ENCODE data around the gene ZNF784.

ZNF784 gene

DNA sequence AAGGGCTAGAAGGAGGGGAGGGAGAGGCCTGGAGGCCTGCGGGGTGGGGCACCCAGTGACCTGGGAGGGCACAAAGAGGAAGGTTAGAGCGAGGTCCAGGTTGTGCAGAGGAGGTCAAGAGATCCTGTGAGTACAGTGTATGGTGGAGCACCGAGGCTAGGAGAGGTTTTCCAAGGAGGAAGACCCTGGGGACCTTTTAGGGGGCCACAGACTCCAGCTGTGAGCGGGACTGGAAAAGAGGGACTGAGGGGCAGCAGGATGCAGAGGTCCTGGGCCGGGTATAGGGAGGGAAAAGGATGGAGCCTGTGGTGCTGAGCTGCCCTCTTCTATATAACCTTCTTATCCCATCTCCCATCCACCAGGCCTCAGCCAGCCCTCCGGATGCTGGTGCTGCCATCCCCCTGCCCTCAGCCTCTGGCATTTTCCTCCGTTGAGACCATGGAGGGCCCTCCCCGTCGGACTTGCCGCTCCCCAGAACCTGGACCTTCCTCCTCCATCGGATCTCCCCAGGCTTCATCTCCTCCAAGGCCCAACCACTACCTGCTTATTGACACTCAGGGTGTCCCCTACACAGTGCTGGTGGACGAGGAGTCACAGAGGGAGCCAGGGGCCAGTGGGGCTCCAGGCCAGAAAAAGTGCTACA is 19.9 kb upstream of the ZNF784 start:
- DNase-seq (ENCODE audit: extremely low read depth in 1 of 2, low read depth in 1 of 2) = no peak

DNA sequence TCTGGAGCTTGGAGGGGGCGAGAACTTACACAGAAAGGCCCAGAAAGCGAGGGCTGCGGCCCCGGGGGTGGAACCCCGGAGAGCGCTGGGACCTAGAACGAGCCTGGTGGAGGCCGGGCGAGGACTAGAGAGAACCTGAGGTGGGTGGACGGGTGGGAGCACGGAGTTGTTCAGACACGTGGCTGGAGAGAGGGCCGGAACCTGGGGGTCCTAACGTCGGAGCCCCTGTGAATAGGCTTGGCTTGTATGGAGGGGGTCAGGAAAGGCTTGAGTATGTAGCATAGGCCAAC is 19.5 kb upstream of the ZNF784 start:
- no peak for DNase-seq (ENCODE audit: extremely low read depth in 1 of 2, low read depth in 1 of 2)

DNA sequence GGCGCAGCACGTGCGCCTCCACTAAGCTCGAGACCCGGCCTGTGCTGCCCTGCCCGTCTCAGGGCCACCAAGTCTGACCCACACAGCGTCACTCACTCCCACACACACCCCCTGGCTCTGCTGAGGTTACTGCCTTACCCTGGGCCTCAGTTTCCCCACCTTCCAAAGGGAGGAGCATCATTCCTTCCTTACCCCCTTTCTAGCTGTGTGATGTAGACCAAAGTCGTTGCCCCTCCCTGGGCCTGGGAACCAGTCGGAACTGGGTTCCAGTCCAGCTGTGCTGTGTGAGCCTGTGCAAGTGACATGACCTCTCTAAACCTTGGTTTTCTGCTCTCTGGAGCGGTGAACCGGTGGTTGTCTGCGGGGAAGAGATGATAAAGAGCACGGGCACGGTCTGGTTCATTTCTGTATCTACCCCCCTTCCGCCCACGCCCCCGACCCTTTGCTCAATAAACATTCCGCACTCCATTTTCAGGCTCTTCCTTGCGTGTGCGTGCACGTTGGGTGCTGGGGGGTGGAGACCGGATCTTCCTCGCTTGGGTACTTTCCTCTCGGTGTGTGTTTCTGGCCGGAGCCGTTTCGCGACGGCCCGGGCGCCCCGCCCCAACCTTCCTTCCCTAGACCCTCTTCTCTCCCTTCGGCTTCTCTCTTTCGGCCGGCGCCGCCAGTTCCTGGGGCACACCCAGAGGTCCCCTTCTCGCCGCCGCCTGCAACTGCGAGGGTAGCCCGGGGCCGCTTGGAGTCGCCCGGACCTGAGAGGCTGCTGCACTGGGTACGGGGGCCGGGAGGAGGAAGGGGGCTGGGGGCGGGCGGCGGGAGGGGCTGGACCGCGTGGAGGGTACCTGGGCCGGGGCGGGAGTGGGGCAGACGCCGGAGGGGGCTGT is 18.9 kb upstream of the ZNF784 start, which contains the start of gene ZNF581:
TSS of gene ZNF581 (plus strand) at position 647 of the 884 bp plus-strand sequence. CDS start 923 bp downstream, outside the sequence.
- peak in 1 of 2 donors; percentile 63 for DNase-seq (ENCODE audit: extremely low read depth in 1 of 2, low read depth in 1 of 2)

DNA sequence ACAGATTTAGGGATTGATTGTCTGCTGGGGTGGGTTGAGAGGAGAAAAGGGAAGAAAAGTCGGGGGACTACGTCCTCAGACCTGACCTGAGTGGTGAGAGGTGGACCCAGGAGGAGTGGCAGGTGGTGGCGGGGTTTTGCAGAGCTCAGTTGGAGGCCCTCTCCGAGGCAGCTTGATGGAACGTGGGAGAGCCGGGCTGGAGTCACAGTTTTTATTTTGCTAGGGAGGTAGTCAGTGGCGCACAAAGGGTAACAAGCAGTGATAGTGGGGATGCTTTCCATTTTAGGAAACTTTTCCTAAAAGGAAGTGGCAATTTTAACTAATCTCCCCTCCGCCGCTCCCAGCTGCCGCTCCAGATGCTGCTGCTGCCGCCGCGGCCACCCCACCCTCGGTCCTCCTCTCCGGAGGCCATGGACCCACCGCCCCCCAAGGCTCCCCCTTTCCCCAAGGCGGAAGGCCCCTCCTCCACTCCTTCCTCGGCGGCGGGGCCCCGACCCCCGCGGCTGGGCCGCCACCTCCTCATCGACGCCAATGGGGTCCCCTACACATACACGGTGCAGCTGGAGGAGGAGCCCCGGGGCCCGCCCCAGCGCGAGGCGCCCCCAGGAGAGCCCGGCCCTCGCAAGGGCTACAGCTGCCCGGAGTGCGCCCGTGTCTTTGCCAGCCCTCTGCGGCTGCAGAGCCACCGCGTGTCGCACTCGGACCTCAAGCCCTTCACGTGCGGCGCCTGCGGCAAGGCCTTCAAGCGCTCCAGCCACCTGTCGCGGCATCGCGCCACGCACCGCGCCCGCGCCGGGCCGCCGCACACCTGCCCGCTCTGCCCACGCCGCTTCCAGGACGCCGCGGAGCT is 18.0 kb upstream of the ZNF784 start:
- no peak for DNase-seq (ENCODE audit: extremely low read depth in 1 of 2, low read depth in 1 of 2)

DNA sequence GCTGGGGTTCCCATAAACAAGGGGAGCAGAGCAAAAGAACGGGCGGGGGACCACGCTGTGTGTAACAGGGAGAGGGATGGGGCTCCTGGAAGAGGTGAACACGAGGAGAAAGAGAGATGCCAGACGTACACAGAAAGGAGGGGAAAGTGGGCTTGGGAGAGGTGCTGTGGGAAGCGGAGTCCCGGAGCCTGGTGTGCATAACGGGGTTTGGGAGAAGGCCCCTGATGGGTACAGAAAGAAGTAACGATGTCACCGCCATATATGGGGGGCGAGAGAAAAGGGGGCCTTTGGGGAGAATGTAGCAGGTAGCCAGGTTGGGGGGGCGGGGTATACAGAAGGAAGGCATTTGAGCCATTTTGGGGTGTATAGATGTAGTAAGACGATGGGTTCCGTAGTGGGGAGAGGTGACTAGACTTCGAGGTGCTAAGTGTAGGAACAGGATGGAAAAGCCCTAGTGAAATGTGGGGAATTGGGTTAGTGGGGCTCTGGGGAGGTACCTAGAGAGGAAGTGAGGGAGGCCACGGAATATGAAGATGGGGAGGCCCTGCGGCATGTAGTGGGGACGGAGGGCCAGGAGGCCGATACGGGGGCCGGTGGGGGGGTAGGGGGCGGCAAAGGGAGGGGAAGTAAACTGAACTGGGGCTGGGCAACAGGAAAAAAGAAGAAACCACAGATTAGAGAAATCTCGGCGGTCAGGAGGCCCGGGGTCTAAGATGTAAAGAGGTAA is 17.2 kb upstream of the ZNF784 start:
- DNase-seq (ENCODE audit: extremely low read depth in 1 of 2, low read depth in 1 of 2) = no peak

DNA sequence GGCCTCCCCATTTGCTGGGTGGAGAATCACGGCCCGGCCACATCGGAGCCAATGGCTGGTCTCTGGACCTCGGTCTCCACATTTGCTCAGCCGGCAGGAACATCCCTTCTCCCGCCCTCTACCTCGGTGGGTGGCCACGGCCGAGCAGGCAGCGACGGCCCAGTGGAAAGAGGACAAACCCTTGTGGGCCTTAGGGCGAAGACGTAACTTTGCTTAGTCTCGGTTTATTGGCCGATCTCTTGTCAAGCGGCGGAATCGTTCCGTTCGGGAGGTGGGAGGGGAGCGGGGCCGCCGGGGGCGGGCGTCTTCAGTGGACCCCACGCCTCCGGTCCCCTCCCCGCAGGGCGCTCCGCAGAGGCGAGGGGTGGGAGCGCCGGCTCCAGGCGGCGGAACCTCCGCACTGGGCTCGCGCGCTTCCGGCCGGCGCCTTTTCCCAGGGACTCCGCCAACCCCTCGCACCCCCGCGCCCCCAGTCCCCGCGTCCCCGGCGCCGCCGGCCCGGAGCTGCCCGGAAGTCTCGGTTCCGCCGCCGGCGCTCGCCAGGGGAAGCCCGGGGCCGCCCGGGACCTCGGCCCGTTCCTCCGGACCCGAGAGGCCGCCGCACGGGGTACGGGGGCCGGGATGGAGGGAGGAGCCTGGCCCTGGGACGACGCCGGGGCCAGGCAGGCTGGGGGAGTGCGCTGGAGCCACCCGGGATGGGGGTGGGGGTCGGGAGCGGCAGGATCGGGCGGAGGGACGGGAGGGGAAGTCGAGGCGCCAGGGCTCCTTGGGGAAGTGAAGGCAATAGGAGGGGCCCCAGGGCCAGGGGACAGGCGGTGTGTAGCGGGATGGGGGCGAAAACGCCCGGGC is 16.4 kb upstream of the ZNF784 start, which contains the start of gene ZNF580:
TSS of gene ZNF580 (plus strand) at position 426 of the 849 bp plus-strand sequence. CDS start 1,507 bp downstream, outside the sequence.
- peak in 1 of 2 donors; percentile 43 for DNase-seq (ENCODE audit: extremely low read depth in 1 of 2, low read depth in 1 of 2)

DNA sequence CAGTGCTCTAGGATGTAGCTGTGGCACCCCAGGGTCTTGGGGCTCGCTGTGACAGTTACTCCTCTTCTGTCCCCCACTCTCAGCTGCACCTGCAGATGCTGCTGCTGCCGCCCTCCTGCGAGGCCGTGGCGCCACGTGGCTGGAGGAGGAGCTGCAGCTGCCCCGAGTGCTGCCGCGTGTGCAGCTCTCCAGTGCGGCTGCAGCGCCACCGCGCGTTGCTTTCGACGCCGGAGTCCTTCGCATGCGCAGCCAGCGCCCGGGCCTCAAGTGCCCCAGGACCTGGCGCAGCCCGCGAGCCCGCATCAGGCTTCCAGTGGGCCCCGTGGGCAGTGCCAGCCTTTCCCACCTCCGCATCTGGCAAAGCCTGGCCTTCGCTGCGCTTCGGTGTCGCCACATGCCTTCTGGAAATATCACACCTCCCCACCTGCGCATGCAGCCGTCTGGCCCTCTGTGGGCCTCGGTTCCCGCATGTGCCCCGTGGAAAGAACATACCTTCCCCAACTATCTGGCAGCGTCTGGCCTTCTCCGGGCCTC is 15.7 kb upstream of the ZNF784 start:
- peak in 1 of 2 donors; percentile 53 for DNase-seq (ENCODE audit: extremely low read depth in 1 of 2, low read depth in 1 of 2)

DNA sequence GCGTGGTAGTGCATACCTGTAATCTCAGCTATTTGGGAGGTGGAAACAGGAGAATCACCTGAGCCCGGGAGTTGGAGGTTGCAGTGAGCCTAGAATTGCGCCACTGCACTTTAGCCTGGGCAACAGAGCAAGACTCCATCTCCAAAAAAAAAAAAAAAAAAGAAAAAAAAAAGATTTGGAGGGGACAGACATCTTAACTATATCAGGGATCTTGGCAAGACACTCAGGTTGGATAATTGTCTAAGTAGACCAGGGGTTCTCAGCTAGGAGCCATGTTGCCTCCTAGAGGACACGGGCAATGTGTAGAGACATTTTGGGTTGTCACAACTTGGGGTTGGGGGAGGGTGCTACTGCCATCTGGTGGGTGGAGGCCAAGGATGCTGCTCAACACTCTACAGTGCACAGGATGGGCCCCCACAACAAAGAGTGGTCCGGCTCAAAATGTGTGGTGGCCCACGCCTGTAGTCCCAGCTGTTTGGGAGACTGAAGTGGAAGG is 14.5 kb upstream of the ZNF784 start:
- DNase-seq (ENCODE audit: extremely low read depth in 1 of 2, low read depth in 1 of 2) = no peak

DNA sequence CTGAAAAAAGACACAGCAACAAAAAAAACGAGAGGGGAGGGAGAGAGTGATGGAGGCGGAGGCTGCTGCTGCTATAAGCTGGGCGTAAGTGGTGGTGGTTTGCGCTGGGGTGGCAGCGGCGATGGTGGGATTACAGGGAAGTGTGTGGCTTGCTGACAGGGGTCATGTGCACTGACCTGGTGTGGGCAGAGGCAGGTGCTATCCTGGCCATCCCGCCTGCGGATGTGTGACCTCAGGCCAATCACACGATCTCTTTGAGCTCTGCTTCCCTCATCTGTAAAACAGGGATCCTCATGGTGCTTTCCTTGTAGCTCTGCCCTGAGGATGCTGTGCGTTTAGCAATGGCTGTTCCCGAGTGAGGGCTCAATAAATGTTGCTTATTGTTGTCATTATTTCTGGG is 13.2 kb upstream of the ZNF784 start:
- no peak for DNase-seq (ENCODE audit: extremely low read depth in 1 of 2, low read depth in 1 of 2)

DNA sequence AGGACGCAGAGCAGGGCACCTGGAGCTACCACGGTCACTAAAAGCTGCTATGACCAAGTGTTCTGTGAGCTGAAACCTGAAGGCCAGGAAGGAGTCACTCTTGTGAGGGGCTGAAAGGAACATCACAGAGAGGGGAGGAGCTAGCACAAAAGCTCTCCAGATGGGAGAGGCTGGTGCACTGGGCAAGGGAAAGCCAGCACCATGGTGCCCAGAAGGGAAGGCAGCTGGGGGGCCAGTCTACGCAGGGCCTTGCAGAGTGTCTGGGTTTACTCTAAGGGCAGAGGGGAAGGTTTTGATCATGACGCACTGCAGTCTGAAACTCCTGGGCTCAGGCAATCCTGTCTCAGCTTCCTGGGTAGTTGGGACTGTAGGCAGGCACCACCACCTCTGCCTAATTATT is 12.4 kb upstream of the ZNF784 start:
- no peak for DNase-seq (ENCODE audit: extremely low read depth in 1 of 2, low read depth in 1 of 2)

DNA sequence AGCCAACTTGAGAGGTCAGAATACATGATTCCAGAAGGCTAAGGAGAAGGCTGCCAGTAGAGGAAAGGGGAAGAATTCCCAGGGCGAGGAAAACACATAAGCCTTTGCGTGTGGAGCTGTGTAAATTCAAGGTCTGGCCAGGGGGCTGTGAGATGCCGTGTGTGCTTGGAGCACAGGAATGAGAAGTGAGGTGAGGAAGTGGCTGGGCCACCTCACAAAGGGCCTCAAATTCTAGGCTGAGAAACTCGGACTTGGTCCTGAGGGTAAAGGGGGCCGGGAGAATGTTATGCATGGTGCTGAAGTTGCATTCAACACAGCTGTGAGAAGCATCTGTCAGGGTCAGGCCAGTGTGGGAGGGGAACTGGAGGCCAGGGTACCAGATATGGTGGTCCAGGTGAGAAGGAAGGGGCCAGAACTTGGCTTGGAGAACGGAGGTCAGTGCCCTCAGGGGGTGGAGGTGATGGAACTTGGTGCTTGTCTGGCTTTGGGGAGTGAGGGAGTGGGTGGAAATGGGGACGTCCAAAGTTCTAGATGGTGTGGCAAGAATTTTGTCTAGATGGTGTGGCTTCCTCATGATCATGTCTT is 11.6 kb upstream of the ZNF784 start:
- no peak for DNase-seq (ENCODE audit: extremely low read depth in 1 of 2, low read depth in 1 of 2)

DNA sequence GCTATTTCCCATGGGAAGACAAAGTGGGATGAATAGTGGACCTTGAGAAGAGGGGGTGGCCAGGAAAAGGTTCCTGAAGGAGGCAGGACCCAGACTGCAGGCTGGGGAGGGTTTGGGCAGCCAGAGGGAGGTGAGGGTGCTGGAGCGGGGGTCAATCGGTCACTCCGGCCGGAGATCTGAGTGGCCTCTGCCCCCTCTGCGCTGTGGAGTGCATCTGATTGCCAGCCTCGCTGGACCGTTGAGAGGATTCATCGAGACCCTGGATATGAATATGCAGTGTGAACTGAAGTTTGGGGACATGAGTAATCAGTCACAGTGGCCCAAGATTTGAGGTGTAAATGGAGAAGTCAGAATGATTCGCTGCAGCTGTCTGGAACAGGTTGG is 11.0 kb upstream of the ZNF784 start:
- no peak for DNase-seq (ENCODE audit: extremely low read depth in 1 of 2, low read depth in 1 of 2)

DNA sequence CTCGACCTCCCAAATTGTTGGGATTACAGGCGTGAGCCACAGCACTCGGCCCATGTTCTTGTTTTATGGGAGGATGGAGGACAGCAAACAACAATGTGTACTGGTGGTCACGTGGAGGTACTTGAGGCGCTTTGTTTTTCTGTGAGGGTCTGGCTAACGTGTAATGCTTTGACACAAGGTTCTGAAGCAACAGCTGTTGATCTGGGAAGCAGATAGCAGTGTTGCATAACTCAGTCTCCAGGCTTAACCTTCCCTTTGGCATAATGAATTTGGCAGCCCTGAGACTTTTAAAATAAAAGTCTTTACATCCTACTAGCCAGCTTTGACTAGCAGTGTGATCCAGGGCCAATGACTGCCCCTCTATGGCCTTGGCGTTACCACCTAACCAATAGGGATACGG is 9.5 kb upstream of the ZNF784 start:
- no peak for DNase-seq (ENCODE audit: extremely low read depth in 1 of 2, low read depth in 1 of 2)

DNA sequence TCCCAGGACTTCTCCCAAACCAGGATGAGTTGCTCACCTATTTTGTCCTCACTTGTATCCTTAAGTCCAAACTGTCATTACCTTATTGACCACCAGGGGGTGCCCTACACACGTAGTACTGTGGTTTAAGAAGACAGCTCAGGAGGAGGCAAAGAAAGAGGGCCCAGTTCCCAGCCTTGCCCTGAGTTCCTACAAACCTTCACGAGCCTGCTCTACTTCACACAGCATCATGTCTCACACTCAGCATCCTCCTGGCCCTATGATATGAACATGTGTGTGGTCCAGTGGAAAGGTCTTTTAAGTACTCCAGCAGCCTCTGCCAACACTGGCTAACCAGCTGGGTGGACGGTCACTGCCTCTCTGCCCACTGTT is 8.1 kb upstream of the ZNF784 start:
- peak; percentile 67 to 71 for DNase-seq (ENCODE audit: extremely low read depth in 1 of 2, low read depth in 1 of 2)

DNA sequence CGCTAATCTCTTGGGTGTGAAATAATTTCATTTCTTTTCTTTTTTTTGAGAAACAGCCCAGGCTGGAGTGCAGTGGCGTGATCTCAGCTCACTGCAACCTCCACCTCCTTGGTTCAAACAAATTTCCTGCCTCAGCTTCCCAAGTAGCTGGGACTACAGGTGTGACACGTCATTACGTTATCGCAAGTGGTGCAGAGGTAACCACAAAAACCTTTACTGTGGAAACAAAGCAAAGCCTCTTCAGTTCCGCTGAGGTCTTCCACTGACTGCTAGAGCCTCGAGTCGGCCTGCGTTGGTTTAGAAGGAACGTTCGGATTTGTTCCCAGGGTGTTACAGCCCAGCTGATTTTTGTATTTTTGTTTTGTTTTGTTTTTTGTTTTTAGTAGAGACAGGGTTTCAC is 2.0 kb upstream of the ZNF784 start:
- no peak for DNase-seq (ENCODE audit: extremely low read depth in 1 of 2, low read depth in 1 of 2)

DNA sequence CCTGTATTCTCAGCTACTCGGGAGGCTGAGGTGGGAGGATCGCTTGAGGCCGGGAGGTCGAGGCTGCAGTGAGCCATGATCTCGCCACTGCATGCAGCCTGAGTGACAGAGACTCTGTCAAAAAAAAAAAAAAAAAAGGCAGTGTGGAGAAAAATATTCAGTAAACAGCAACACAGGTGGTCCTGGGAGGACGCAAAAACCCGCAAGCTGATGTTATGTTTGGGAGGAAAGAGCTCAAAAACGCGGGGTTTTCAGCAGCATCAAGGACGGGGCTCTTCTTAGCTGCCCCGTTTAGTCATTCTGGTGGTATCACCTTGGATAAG is 599 bp upstream of the ZNF784 start:
- DNase-seq (ENCODE audit: extremely low read depth in 1 of 2, low read depth in 1 of 2) = no peak

DNA sequence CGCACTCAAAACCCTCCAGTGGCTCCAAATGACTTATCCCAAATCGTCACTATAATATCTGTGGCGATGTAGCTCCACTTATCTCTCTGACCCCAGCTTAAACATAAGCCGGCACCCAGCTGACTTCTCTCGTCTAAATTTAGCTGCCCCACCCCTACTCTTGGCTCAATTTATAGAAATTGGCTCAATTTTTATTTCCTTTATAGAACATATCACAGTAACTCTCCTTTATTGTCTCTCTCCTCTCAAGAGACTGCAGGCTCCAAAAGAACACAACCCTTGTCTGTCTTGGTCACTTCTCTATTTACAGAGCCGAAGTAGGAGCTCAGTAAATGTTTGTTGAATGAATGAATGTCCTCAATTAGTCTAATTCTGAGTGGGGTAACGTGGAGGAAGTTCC is 805 bp downstream of the ZNF784 start:
- no peak for DNase-seq (ENCODE audit: extremely low read depth in 1 of 2, low read depth in 1 of 2)

DNA sequence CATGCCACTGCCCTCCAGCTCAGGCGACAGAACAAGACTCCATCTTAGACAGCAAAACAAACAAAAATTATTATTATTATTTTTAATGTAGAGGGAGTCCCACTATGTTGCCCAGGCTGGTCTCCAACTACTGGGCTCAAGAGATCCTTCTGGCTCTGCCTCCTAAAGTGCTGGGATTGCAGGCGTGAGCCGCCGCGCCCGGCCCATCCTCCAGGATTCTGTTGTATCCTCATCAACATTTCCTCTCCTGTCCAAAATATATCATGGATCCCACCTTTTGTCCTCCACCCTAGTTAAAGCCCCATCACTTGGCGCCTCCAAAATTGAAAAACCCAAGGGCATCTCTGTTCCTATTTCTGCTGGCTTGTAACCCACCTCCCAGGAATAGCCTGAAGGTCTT is 1.2 kb downstream of the ZNF784 start:
- DNase-seq (ENCODE audit: extremely low read depth in 1 of 2, low read depth in 1 of 2) = no peak

DNA sequence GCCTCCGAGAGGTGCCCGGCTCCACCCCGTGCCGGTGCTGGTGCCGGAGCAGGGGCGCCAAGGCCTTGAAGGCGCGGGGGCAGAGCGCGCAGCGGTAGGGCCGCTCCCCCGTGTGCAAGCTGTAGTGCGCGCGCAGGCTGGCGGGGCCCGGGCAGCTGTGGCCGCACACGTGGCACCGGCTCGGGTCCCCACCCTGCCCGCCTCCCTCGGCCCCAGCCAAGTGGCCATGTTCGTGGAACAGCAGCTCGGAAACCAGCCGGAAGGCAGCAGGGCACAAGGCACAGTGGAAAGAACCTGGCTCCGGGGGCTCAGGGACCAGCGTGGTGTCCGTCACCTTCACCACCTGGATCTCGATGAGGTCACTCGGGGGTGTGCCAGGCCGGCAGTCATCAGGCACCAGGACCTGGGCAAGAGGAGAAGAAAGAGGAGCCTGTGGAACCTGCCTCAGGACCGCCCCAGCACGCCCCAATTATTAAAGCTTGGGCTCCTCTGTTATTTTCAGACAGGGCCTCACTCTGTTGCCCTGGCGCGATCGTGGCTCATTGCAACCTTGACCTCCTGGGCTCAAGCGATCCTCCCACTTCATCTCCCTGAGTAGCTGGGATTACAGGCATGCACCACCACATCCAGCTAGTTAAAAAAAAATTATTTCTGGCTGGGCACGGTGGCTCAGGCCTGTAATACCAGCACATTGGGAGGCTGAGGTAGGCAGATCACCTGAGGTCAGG is 2.0 kb downstream of the ZNF784 start:
- no peak for DNase-seq (ENCODE audit: extremely low read depth in 1 of 2, low read depth in 1 of 2)
